HG02678 (cell line): Measurements from ENCODE around the gene CNTRL.

Experiments
- ATAC-seq: cut with Tn5 transposase; IDR thresholded peaks from one replicate; pipeline ENCODE4 v1.9.1; 2021; ENCODE audit warnings: mild to moderate bottlenecking, moderate library complexity; ENCODE audit not compliant: unreplicated experiment

CNTRL gene

GRCh38 chr9:121225240-121225639, 150.5 kb downstream of the CNTRL start:
- no peak for ATAC-seq

DNA sequence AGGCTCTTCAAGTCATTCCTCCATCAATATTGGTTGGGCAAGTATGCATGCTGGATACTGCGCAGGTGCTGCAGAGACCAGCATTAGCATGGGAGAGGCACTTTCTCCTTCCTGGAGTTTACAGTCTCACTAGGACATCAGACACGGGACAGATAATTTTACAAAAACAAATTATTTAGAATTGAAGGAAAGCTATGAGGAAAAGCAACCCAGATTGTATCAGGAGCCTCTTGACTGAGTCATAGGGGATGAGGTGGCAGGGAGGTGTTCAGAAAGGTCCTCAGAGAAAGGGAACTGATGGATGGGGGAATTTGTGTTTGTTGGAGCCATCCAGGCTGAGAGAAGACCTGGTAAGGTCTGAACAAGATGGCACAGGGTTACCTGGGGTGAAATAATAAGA, 151.4 kb downstream of the CNTRL start:
- no peak for ATAC-seq
